Stimulated activated CD4-positive, alpha-beta T cell treated with anti-CD3 and anti-CD28 coated beads, Interleukin-2, amount 100 ng/mL, for 48 hours (primary cell): ENCODE data around the gene BCR.

Experiments
- DNase-seq, 2 donors: peaks; one replicate each; pipeline ENCODE4 v3.0.0-alpha.2; 2020

Gene BCR

DNA sequence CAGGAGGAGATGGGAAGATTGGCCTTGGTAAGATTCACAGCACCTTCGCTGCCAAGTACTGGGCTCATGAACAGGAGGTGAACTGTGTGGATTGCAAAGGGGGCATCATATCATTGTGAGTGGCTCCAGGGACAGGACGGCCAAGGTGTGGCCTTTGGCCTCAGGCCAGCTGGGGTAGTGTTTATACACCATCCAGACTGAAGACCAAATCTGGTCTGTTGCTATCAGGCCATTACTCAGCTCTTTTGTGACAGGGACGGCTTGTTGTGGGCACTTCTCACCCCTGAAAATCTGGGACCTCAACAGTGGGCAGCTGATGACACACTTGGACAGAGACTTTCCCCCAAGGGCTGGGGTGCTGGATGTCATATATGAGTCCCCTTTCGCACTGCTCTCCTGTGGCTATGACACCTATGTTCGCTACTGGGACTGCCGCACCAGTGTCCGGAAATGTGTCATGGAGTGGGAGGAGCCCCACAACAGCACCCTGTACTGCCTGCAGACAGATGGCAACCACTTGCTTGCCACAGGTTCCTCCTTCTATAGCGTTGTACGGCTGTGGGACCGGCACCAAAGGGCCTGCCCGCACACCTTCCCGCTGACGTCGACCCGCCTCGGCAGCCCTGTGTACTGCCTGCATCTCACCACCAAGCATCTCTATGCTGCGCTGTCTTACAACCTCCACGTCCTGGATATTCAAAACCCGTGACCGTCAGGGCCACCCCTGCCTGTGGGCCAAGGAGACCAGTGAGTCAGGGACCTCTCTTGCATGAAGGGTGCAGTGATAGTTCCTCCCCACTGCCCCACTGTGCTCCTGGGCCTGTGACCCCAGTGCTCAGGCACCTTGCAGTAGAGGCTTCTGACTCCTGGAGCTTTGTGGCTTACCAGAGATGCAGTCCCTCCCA, 83.6 kb downstream of the BCR start:
- DNase-seq: peak in 1 of 2 donors; percentile 9

GRCh38 chr22:23264610-23265367, 84.5 kb downstream of the BCR start:
- DNase-seq: no peak

DNA sequence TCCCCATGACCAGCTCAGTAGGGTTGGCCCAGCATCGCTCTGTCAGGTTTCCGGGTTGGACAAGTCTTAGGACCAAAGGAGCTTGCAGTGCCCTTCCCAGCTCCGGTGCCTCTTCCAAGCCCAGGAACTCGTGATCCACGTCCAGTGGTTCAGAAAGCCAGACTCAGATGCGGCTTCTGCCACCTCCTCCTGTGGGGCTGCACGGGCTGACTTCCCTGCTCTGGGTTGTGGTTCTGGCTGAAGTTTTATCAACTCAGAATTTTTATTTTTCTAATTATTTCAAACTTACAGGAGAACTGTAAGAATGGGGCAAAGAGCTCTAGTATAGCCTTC, 85.0 kb downstream of the BCR start:
- DNase-seq: no peak

DNA sequence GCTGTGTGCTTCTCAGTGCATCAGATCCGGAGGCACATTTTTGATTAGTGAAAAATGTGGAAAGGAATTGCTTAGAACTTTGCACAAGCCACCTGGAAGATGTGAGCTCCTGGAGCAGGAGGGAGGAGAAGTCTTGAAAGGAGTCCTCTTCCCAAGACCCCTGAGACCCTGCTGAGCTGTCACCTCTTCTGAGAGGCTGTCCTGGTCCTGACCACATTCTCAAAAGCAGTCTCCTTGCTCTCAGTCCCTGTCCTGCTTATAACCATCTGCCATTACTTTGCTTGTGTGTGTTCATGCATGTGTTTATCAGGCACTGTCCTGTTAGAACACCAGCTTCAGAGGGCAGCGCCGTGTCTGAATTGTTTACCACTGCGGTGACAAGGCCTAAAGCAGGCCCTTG, 86.5 kb downstream of the BCR start:
- no peak for DNase-seq

DNA sequence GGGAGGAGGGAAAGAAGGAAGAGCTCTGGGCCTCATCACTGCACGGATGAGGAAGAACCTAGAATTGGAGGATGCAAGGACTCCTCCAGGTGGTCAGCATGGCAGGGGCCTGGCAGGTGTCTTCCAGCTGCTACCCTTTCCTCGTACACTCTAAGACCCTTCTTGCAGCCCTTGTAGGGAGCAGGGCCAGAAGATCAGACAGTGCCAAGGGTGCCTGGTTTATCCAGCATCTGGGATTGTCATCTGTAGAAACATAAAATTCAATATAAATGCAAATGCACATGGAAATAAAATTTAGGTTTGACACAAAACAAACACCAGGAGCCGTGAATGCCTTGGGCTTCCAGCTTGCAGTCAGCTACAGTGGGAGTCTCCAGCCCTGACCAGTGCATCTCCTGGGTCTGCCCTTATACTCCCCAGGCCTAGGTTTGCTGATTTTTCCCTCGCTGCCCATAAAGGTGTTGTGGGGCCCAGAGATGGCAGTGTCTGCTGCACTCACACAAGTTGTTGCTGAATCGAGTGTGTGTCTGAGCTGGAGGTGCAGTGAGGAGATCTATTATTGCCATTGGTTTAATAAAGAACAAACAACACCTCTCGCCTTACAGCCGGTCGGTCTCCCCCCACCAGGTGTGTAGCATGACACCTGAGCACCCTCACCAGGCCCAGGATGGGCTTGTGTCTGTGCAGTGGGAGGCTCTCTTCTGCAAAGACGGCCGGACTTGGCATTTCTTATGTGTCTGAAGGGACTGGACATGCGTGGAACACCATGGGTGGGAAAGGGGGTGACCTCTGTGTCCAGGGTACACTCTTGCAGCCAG, 87.1 kb downstream of the BCR start:
- no peak for DNase-seq

DNA sequence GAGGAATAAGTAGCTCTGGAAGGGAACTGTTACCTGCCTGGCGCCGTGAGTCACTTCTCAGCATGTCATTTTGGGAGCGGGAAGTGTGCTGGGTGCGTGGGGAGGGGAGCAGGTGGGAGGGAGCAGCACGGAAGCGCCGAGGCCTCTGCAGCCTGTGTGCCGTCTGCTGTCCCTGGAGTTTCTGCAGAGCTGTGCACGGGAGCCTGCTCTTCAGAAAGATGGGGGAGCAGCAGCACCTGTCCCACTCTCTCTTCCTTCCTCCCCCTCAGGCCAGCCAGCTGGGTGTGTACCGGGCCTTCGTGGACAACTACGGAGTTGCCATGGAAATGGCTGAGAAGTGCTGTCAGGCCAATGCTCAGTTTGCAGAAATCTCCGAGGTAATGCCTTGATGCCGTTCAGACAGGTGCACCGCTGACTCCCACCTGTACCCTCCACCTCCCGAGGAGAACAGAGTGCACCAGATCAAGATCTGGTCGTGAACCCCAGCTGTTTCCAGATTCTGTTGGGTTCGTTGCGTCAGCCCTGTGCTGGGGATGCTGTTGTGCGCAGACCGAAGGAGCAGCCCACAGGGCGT, 87.9 kb downstream of the BCR start:
- DNase-seq: no peak

GRCh38 chr22:23268877-23269276, 88.6 kb downstream of the BCR start:
- no peak for DNase-seq

DNA sequence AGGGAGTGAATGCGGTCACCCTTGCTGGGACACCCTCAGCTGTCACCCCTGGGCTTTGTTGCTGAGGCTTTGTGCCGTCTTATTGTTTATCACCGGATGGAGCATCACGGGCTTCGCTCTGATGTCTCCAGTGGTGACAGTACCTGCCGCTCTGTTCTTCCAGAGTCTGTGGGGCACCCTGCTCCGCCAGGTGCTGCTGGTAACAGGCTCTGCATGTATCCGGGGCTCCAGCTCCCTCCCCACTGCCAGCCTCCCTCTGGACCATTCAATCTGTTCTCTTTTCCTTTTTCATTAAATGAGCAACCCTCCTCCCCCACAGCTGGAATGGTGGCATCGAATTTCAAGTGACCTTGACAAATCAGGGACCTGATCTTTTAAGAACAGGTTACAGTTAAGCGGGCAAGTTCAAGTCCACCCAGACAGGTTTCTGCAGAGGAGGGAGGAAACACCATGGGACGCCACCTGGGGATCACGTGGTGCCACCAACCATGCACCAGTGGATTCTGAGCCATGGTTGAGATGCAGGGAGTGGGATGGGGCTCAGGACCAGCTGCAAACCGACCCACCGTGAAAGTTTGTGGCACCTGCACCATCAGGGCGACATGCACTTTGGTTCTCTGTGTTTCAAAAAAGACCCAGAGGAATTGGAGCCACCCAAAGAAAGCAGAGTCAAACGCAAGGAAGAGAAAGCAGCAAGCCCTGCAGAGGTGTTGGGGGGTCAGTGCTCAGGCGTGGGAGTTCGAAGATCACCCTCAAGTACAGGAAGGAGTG, 89.3 kb downstream of the BCR start:
- no peak for DNase-seq

GRCh38 chr22:23270212-23270733, 90.0 kb downstream of the BCR start:
- DNase-seq: no peak

DNA sequence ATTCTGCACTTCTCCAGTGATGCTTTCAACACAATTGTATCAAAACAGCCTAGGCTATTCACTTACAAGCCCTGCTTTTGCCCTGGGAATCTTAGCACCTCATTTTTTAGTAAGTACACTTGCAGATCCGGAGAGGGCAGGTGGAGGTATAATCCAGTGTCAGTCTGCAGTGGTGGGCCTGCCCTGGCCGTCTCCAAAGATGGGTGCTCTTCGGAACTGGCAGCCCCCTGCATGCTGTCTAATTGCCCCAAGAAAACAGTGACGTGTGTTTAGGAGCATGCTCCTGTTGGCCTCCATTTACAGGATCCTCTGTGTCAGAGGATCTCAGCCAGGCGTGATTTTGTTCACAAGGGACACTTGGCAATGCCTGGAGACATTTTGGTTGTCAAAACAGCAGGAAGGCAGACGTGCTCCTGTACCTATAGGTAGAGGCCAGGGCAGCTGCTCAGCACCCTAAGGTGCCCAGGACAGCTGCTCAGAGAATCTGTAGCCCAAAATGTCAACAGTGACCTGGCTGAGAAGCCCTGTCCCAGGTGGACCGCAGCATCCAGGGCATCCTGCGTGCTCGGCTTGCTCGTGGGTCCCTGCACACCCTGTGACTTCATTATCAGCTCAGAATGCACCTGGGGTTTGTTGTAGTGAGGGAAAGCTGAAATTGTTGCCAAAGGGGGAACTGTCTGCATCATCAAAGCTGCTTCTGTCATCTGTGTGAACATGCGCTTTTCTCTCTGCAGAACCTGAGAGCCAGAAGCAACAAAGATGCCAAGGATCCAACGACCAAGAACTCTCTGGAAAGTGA, 90.7 kb downstream of the BCR start:
- no peak for DNase-seq

- DNase-seq: no peak
Measured at GRCh38 chr22:23271597-23271908, 91.2 kb downstream of the BCR start.

- no peak for DNase-seq
Measured at GRCh38 chr22:23272371-23272770, 92.1 kb downstream of the BCR start.

DNA sequence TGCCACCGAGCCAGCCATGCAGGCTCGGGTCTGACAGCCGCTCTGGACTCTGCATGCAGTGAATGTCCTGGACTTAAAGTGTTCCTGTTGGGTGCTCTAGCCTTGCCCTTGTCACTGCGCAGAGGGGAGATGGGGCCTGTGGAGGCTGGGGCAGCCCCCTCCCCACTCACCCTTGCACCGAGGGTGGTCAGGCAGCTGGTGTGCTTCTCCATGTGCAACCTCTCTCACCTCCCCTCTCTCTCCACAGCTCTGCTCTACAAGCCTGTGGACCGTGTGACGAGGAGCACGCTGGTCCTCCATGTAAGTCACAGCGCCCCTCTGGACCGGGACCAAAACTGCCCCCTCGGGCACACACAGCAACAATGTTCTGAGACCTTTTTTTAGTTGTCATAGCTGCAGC, 92.5 kb downstream of the BCR start:
- DNase-seq: no peak

- DNase-seq: no peak
Measured at GRCh38 chr22:23273445-23274145, 93.3 kb downstream of the BCR start.

DNA sequence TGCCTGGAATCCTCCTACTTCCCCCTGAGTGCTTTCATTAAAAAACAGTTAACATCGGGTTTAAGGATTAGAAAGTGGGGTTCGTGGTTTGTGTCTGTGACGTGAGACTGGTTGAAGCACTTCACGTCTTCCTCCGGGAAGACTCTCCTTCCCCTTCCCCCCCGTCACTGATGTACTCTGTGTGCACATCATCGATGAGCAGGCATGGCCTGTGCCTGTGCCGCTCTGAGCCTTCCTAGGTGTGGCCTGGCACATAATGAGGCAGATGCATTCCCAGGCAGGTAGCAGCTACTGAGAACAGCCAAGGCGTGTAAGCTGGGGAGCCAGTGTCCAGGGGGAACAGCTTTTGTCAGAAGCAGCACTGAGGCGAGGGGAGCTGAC, 93.8 kb downstream of the BCR start:
- no peak for DNase-seq

GRCh38 chr22:23274891-23275694, 94.8 kb downstream of the BCR start:
- DNase-seq: no peak

- DNase-seq: no peak
Measured at GRCh38 chr22:23275751-23276150, 95.4 kb downstream of the BCR start.

DNA sequence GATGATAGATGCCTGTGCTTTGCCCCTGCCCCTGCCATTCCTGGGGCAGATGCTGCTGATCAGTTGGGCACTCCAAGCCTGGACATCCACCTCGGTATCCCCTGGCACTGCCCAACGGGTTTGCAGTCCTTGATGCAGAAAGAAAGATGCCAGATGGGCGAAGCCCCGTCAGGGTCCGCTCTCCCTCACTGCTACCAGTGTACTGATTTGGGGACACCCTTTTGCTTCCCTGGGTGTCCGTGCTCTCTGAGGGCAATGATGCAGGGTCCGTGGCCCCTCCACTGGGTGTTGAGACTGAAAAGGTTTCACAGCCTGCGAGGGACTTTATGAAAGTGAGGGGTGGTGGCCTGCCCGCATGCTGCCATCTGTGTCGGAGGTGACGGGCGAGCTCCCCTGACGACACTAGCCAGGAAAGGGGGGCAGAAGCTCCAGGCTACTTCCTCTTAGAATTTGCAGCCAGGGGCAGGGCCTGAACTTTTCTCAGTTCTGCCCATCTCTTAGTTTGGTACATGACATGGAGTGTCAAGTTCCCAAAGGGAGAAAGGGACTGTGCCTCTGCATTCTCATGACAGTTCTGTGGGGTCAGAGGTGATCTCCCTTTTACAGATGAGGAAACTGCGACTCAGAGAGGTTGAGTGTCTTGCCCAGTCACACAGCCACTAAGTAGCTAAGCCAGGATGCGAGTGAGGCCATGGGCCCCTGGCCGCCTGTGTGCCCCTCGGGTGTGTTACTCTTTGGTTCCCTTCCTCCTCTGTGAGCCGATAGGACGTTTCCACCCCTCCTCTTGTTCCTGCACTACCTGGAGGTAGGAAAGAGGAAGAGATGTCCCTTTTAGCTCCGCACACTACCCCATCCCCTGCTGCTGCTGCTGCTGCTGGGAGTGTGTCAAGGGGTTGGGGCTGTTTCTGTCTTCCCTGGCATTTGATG, 96.6 kb downstream of the BCR start:
- DNase-seq: no peak
